GM13977 (cell line): Measurements from ENCODE around the gene ARHGEF10L.

Source experiments
- DNase-seq: peaks from one replicate; pipeline ENCODE4 v3.0.0; 2012; ENCODE audit warnings: low spot score
- in situ Hi-C: fragments of 300-500 bp; cut with MboI; formaldehyde crosslinking; loops from one replicate; pipeline ENCODE4 v1.12.0; 2022; ENCODE audit warnings: low sequenced_read_pairs, low pct_unique_long_range_greater_than_20kb, mixed read lengths, inconsistent platforms; ENCODE audit not compliant: unreplicated experiment
- TF ChIP-seq, protein P1 (sequence below): IDR thresholded peaks from 2 replicates; pipeline ENCODE4 v1.5.1; 2012; ENCODE audit warnings: mild to moderate bottlenecking, control low read depth; ENCODE audit not compliant: insufficient read depth; ENCODE audit errors: extremely low read depth, missing control alignments

ARHGEF10L gene

DNA sequence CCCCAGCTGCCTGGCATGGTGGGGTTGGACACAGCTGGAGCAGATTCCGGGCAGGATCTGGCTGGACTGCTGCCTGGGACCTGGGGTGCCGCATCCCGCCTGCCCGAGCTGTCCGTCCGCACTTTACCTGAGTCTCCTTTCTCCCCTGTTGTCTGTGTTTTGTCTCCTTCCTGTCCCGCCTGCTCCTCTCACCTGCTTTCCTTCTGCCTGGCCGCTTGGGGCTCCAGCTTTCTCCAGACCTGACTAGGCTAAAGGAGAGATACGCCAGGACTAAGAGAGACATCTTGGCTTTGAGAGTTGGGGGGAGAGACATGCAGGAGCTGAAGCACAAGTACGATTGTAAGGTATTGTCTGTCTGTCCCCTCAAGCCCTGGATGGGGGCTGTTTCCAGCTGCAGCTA lies 73.3 kb downstream of the ARHGEF10L start:
- DNase-seq = no peak
- in situ Hi-C loops = loop anchor here (5.0 kb wide), 1 partner anchor 111 kb away; no protein-coding TSS in a partner anchor
- TF ChIP-seq, protein P1, sequence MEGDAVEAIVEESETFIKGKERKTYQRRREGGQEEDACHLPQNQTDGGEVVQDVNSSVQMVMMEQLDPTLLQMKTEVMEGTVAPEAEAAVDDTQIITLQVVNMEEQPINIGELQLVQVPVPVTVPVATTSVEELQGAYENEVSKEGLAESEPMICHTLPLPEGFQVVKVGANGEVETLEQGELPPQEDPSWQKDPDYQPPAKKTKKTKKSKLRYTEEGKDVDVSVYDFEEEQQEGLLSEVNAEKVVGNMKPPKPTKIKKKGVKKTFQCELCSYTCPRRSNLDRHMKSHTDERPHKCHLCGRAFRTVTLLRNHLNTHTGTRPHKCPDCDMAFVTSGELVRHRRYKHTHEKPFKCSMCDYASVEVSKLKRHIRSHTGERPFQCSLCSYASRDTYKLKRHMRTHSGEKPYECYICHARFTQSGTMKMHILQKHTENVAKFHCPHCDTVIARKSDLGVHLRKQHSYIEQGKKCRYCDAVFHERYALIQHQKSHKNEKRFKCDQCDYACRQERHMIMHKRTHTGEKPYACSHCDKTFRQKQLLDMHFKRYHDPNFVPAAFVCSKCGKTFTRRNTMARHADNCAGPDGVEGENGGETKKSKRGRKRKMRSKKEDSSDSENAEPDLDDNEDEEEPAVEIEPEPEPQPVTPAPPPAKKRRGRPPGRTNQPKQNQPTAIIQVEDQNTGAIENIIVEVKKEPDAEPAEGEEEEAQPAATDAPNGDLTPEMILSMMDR = no peak

DNA sequence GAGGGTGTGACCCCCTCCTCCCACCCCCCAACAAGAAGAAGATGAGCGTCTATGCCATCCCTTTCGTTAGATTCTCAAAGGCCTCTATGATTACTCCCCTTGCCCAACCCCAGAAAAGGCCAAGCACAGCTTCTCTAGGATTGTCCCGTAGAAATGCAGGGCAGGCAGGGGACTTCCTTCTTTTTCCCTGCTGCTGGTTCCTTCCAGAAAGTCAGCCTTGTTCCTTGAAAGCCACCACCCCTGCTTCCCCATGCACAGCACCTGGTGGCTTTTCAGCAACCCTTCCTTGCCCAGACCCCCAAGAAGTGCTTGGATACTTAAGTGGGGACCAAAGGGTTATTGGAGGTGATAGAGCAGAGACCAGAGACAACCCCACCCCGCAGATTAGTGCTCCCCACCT lies 75.1 kb downstream of the ARHGEF10L start:
- in situ Hi-C loops = loop anchor here (5.0 kb wide), 1 partner anchor 112 kb away; no protein-coding TSS in a partner anchor
- DNase-seq = no peak
- TF ChIP-seq, protein P1 = no peak

DNA sequence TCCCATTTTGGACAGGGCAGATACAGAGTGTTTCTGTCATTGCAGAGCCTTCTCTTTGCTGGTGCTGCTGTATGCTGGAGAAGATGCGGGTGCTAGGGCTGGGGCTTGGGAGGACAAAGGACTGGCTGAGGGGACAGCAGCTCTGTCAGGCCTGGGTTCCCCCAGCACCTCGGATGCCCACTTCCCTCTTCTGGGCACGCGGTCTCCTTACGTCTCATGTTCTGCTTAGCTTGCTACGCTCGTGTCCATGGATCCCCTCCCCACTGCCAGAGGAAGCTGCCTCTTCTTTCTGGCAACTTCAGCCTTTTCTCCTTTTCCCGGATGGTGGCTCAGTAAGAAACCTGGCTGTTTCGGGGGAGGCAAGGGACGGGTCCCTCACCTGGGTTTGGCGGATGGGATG lies 75.7 kb downstream of the ARHGEF10L start:
- in situ Hi-C loops = no loop called here
- TF ChIP-seq, protein P1 = no peak
- DNase-seq = no peak

DNA sequence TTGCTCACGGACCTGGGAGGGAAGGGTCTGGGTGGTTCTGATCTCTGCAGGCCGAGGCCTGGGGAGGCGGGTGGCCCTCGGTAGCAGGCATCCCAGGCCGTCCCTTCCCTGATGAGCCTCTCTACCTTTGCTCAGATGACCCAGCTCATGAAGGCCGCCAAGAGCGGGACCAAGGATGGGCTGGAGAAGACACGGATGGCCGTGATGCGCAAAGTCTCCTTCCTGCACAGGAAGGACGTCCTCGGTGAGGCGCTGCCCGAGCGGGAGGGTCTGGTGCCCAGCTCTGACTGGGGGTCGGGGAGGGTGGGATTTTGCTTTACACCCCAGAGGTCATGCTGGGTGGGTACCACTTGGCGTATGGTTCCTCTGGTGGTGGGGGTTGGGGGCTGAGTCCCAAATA lies 76.5 kb downstream of the ARHGEF10L start:
- no peak for DNase-seq
- TF ChIP-seq, protein P1 = no peak
- in situ Hi-C loops = no loop called here

DNA sequence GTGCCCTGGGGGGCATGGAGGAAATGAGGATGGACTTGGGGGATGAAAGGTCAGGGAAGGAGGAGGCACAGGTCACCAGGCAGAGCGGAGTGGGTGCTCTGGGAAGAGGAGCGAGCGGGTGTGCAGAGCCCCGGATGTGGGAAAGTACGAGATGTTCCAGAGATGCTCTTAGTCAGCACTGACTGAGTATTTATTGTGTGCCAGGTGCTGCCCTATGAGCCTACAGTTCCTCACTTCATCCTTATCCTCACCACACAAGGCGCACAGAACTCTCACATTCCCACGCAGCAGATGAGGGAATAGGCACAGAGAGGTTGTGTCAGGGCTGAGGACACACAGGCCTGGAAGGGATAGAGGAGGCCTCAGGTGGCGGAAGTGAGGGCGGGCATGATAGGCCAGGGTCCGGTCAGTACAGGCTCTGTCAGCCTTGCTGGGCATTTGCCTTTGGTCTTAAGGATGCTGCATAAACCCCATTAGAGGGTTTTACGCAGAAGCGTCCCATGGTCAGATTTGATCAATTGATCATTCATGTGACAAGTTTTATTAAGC lies 77.3 kb downstream of the ARHGEF10L start:
- in situ Hi-C loops = no loop called here
- TF ChIP-seq, protein P1 = no peak
- no peak for DNase-seq

DNA sequence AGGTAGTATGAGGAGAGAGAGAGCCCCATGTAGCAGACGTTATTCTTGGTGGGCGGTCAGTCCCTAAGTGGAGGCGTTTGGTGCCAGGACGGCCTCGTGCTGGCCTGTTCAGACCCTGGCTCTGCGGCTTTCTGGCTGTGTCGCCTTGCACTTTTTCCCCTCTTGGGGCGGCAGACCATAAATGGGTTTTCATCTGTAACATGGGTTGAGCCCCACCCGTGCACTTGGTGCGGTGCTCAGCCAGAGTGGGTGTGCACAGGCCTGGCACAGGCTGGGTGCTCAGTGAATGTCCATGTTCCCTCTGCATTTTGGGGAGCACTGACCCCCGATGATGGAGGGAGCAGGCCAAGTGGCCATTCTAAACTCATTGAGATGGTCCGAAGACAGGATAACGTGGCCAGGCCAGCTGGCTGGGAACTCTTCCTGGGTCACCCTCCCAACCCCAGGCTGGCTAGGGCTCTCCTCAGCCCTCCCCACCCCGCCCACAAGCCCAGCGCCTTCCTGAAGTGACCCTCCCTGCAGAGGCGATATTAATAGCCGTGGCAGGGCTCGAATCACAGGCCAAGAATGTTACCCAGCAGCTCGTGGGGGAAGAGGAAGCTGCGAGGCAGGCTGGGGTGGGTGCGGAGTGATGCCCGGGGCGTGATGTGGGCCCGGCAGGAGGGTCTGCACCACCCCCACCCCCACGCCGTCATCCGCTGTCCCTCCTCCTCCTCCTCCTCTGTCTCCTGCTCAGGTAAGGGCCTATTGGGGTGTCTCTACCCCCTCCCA lies 78.5 kb downstream of the ARHGEF10L start:
- in situ Hi-C loops = no loop called here
- TF ChIP-seq, protein P1 = no peak
- DNase-seq = no peak
